HG03175 (cell line): Measurements from ENCODE around the gene TRAFD1.

ENCODE experiments used
- ATAC-seq: cut with Tn5 transposase; IDR thresholded peaks from one replicate; pipeline ENCODE4 v1.9.1; 2021; ENCODE audit warnings: mild to moderate bottlenecking, moderate library complexity; ENCODE audit not compliant: unreplicated experiment

The TRAFD1 gene

DNA sequence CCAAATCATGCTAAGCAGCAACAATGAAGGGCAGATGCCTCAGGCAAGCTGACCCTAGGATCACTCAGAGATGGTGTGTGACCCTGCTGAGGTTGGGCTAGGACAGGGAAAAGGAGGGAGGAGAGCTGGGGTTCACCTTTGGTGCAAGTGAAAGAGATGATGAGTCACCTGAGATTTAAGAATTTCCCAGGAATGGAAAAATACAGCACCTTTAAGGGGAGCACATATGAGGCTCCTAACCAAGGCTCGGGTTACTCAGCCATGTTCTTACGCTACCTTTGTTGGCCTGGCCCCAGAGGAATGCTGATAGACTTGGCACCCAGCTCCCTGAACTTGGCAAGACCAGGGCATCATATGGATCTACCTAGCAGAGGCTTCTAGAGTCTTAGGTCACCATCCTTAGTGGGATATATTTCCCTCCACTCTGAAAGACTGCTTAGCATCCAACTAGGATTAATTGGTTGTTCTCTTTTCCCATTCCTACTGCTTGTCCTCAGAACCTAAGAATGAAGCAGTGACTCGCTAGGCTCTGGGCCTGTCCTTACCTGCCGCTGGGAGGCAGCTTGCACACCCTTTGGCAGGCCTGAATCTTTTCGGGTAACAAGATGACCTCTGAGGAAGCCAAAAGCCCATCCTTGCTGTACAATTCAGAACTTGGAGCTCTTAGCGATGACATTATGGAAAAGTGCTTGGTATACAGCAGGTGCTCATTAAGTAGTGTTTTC lies 12.8 kb upstream of the TRAFD1 start:
- ATAC-seq: no peak

DNA sequence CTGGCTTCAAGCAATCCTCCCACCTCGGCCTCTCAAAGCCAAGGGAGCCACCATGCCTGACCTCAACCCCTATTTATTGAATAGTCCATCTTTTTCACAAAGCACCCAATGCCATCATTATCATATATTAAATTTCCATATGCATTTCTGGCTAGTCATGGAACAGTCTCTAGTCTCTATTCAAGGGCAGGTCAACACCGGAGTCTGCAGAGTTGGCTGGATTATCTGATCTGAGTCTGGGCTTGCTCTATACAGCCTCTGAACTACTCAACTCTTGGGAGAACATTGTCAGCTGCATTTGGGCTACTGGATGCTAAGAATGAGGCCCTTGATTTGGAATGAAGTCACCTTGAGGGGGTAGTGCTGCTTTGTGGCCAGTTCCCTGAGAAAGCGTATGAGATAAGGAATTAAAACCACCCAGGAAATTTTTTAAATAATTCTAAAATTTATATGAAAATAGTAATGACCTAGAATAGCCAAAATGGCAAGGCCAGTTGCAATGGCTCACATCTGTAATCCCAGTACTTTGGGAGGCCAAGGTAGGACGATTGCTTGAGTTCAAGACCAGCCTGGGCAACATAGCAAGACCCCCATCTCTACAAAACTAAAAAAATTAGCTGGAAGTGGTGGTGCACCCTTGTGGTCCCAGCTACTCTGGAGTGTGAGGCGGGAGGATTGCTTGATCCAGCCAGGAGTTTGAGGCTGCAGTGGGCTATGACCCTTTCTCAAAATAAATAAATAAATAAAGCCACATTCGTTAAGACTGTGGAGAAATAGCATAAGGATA lies 9.9 kb upstream of the TRAFD1 start:
- no peak for ATAC-seq

DNA sequence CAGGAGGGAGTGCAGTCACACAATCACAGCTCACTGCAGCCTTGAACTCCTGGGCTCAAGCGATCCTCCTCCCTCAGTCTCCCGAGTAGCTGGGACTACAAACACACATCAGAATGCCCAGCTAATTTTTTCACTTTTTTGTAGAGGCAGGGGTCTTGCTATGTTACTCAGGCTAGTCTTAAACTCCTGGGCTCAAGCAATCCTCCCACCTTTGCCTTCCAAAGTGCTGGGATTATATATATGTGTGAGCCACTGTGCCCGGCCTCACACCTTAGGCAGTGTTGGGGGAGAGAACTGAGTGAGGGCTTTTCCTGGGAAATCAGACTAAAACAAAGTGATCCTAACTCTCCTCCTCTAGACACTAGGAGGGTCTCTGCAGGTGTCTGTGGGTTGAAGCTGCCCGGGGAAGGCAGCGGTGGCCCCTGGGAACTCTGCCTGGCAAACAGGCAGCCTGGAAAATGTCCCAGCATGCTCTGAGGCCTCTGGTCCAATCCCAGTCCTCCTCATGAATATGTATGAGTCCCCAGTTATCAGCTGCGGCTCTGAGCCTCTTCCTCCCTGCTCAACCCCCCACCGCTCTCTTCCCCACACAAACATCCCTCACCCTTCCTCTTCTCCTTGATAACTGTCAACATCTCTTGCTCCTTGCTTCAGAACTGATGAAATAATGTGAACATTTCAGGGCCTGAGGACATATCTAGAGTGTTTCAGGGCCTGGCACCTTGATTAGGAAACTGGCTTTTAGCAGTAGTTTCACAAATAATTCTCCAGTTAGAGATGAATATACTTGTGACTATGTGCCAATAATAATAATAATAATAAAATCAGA lies 8.9 kb upstream of the TRAFD1 start:
- no peak for ATAC-seq

DNA sequence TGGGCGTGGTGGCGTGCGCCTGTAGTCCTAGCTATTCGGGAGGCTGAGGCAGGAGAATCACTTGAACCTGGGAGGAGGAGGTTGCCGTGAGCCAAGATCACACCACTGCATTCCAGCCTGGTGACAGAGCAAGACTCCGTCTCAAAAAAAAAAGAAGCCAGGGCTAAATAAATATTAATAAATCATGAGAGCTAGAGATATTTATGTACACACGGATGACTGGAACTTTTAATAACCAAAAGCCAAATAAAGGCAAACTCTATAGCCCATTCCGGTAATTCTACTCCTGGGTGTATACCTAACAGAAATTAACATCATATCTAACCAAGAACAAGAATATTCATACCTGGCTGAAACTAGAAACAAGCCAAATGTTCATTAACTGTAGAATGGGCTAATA lies 7.7 kb upstream of the TRAFD1 start:
- no peak for ATAC-seq

DNA sequence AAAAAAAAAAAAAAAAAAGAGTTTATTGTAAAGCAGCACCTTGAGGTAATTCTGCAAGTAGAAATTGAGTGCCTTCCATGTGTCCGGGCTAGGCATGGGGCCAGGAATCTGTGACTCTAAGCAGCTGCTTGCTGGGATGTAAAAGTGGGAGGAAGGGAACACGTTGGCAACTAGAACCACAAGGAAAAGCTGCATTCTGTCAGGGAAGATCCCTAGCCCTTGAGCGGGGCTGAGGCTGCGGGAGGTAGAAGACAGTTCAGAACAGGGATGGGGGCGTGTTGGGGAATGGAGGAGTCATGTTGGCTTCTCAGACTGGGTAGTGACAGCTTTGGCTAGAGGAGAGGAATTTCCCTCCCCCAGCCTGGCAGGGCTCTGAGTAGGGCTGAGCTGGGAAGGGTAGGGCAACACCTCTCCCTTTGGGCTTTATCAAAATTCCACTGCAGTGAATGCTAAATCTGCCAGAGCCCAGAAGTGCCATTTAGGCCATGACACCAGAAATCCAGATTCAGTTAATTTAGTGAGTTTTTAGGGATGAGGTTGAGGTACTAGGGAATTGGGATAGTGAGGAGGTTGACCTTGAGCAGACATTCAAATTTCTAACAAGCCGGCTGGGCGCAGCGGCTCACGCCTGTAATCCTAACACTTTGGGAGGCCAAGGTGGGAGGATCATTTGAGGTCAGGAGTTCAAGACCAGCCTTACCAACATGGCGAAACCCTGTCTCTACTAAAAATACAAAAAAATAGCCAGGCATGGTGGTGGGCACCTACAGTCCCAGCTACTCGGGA lies 3.4 kb upstream of the TRAFD1 start:
- no peak for ATAC-seq

DNA sequence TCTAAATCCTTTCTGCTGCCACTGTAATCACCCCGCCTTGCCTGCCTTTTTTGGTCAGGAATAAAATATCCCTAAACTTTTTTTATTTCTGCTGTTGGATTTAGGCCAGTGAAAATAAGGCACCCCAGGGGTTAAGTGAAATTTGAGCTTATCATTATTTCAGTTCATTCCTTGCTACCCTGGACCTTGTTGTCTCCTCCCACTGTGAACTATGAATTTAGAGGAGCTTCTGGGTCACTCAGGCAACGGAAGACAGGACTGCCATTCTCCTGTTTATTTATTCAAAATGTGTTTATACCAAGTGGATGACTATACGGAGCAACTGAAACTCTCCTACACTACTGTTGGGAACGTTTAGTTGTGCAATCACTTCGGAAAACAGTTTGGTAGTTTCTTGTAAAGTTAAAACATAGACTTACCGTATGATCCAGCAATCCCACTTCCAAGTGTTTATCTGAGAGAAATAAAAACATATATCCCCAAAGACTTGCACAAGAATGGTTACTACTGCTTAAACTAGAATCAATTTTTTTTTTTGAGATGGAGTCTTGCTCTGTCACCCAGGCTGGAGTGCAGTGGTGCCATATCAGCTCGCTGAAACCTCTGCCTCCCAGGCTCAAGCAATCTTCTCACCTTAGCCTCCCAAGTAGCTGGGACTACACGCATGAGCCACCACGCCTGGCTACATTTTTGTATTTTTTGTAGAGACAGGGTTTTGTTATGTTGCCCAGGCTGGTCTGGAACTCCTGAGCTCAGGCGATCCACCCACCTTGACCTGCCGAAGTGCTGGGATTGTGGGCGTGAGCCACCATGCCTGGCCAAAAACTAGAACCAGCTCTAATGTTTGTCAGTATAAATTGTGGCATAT lies 2.3 kb upstream of the TRAFD1 start:
- ATAC-seq: no peak

DNA sequence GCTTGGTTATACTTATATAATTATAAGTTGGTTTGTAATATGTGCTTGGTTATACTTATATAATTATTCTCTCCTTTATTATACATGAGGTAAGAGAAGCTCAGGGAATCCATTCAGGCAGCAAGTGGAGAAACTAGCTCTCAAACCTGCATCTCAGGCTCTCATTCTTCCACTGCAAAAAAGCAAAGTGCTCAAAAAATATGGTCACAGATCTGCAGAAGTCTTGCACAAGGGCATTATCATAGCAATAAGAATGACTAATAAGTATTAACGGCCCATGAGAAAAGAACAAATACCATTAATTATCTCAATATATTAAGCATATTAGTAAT lies 476 bp upstream of the TRAFD1 start:
- no peak for ATAC-seq

DNA sequence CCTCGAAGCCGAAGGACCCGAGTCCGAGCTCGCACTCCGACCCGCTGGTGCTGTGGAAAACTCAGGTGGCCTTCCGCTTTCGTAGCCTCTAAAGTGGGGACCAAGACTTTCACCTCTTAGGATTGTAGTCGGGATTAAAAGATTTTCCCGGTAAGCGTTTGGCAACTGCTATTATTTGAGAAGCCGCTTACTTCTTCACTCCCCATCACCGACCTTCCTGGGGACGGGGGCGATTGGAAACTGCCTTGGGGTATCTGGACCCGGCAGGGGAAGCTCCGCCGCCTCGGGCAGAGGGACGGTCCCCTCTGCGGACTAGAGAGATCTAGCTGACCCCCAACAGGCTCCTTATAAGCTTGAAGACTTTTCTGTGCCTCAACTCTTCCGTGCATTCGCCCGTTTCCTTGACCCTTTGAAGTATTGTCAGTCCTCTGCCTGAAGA lies 659 bp downstream of the TRAFD1 start:
- ATAC-seq: no peak

DNA sequence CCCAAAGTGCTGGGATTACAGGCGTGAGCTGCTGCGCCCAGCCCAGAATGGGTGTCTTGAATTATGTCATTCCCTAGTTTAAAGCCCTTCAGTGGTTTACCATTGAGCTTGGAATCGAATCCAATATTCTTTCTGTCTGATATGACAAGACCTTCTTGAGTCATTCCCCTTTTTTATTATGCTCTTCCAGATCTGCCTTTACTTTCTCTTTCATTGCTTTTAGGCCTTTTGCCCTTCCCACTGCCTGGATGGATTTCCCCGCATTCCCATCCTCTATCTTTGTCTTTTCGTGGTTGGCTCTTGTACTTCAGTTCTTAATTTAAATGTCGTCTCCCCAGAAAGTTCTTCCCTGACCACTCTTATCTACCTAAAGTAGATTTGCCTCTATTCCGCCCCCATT lies 1.6 kb downstream of the TRAFD1 start:
- no peak for ATAC-seq

DNA sequence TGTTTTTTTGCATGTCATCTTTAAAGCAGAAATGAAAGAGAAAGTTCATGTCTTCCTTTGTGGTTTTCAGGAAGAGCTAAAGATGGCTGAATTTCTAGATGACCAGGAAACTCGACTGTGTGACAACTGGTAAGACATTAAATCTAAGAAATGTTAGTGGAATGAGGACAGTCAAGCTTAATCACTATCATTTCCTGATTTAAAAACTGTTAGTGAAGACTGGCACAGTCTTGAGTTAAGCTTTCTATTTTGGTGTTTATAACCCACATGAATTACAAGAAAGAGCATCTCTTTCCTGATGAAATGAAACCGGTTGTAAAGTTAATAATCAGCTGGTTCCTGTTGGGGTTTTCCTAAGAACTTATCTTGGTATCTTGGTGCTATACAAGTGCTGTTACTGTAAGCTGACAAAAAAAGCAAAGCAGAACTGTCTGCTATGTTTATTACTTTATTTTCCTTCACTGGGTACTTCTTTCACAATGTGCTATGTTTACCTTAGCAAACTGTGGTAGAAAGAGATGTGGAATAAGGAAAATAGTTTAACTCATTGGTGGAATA lies 5.2 kb downstream of the TRAFD1 start:
- ATAC-seq: peak; percentile 38

DNA sequence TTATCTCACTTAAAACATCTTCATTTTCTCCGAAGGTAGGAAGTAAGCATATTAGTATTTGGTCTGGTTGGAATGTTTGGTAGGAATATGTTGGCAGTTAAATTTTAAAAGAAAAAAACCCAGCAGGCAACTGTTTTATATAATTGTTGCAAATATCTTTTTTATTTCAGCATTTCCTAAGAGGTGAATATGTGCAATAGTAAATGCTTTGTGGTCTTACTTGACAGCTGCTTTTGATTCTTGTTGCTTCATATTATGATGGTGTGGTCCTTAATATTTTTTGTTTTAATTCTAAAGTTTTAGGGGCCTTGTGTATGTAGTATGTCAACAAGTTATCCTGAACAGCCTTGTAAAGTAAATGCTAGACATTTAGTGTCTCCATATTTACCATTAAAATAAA lies 6.3 kb downstream of the TRAFD1 start:
- no peak for ATAC-seq

DNA sequence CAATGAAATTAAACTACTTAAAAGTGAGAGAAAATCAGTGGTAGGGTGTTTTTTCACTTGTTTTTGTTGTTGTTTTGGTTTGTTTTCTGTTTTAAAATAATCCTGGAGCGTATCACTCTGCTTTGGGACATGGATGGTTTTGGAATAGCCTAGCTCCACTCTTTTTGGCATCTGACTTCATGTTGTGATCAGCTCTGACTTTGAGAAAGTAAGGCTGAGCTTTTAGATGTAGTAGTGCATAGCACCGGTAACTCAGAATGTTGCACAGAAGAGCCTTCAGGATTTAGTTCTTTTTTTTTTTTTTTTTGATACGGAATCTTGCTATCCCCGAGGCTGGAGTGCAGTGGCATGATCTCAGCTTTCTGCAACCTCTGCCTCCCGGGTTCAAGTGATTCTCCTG lies 8.1 kb downstream of the TRAFD1 start:
- ATAC-seq: no peak

DNA sequence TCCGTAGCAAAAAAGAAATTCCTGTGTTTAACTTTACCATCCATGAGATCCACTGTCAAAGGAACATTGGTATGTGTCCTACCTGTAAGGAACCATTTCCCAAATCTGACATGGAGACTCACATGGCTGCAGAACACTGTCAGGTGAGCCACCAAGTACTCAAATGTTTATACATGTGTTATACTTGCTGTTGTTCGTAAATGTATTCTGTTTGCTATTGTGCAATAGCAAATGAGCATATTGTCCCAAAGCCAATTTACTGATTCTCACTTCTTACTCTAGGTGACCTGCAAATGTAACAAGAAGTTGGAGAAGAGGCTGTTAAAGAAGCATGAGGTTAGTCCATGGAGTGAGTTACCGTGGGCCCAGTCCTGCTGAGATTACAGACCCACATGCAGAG lies 9.4 kb downstream of the TRAFD1 start:
- no peak for ATAC-seq

DNA sequence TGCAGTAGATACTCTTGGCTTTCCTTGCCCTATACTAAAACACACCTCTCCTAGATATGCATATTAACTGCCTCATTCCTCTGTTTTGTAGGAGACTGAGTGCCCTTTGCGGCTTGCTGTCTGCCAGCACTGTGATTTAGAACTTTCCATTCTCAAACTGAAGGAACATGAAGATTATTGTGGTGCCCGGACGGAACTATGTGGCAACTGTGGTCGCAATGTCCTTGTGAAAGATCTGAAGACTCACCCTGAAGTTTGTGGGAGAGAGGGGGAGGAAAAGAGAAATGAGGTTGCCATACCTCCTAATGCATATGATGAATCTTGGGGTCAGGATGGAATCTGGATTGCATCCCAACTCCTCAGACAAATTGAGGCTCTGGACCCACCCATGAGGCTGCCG lies 15.4 kb downstream of the TRAFD1 start:
- no peak for ATAC-seq

DNA sequence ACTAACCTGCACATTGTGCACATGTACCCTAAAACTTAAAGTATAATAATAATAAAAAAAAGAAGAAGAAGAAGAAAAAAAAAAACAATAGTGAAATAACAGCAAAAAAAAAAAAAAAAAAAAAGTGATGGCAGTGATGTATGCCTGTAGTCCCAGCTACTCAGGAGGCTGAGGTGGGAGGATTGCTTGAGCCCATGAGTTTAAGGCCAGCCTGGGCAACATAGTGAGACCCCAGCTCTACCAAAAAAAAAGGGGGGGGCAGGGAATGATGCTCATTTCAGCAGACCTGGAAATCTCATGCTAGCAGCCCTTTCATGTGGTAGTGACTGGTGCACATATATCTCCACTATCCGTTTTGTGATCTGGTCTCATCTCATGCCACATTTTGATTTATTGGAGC lies 20.8 kb downstream of the TRAFD1 start:
- ATAC-seq: no peak

DNA sequence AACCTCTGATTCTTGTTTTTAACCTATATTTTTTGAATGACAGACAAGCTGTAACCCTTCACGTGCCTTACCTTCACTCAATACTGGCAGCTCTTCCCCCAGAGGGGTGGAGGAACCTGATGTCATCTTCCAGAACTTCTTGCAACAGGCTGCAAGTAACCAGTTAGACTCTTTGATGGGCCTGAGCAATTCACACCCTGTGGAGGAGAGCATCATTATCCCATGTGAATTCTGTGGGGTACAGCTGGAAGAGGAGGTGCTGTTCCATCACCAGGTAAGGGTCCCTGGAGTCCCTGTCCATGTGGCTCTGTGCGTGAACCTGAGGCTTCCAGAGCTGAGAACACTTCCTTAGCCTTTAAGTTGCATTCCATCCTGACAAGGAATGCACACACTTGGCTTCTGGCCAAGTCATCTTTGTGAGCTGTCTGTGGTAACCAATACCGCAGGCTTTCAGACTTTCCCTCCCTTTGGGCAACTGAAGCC lies 22.7 kb downstream of the TRAFD1 start:
- ATAC-seq: no peak

DNA sequence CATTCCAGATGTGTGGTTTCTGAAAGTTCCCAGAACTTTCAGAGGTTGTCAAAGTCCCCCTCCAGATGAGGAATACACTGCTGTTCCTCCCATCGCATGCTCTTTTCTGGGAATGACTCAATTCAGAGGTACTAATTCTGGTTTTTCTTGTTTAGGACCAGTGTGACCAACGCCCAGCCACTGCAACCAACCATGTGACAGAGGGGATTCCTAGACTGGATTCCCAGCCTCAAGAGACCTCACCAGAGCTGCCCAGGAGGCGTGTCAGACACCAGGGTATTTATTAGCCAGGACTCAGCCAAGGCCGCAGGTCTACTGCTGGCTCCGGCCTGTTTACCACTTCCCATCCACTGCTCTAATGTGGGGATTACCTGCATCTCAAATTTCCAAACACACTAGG lies 24.2 kb downstream of the TRAFD1 start:
- no peak for ATAC-seq

DNA sequence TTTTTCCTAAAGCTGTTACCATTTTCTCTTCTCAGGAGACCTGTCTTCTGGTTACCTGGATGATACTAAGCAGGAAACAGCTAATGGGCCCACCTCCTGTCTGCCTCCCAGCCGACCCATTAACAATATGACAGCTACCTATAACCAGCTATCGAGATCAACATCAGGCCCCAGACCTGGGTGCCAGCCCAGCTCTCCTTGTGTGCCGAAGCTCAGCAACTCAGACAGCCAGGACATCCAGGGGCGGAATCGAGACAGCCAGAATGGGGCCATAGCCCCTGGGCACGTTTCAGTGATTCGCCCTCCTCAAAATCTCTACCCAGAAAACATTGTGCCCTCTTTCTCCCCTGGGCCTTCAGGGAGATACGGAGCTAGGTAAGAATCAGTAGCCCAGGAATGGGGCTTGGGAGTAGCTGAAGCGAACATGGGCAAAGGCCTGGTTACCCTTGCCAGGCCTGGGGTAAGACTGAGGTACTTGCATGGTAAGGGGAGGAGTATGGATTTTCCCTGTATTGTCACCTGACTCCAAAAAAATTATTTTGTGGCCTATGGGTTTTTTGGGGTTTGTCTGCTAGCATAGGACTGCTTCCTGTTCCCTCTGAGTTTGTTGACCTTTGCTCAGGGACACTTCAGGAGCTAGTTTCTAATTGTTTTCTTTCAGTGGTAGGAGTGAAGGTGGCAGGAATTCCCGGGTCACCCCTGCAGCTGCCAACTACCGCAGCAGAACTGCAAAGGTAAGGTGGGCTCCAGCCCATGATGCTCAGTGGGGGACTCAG lies 26.6 kb downstream of the TRAFD1 start:
- no peak for ATAC-seq
